ENCODE results near the gene FBRSL1.
"Not testable (repeated sequence)": the region's sequence is repeated elsewhere in the genome, so short reads cannot be mapped to it uniquely, and the experiment has no call there.

The FBRSL1 gene

GRCh38 chr12:132525011-132525832 lies 35.3 kb downstream of the FBRSL1 start:
- DNase-seq (ENCODE audit: low read depth in 2 of 2), result no peak

DNA sequence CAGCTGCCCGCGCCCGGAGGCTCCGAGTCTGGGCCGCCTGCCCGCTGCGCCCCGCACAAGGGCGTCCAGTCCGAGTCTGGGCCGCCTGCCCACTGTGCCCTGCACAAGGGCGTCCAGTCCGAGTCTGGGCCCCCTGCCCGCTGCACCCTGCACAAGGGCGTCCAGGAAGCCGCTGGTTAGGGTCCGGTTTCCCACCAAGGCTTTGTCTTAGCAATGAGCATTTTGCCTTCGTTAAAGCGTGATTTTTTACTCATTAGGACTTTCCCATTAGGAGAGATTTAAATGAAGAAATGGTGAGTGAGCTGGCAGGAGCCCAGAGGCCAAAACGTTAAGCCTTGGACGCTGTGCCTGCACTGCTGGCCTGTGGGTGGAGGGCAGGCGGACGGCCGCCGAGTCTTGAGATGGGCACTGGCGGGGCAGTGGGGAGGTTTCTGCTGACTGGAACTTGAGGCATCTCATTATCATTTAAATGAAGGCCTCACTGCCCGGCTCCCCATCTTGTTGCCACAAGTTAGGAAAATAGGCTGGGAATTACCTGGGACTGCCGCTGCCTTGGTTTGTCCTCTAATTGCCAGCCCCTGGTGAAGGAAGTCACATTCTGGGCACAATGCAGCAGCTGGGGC lies 36.0 kb downstream of the FBRSL1 start:
- DNase-seq (ENCODE audit: low read depth in 2 of 2), result no peak

DNA sequence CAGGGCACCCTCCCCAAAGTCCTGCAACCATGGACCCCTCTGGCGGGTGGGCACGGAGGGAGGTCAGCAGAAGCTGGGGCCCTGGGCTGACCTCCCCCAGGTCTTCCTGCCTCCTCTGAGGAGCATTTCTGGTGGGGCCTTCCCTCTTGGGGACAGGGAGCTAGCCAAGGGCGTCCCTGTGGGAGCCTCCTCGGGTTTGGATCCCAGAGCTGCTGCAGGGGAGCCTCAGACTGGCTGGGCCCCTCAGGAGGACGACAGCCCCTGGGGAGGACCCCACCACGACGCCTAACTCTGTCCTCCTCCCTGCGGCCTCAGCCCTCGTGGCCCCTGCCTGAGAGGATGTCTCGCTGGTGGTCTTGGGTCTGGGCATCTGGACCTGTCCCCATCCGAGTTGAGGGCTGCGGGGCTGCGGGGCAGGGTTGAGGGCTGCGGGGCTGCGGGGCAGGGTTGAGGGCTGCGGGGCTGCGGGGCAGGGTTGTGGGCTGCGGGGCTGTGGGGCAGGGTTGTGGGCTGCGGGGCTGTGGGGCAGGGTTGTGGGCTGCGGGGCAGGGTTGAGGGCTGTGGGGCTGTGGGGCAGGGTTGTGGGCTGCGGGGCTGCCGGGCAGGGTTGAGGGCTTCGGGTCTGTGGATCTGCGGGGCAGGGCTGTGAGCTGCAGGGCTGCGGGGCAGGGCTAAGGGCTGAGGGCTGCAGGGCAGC lies 37.4 kb downstream of the FBRSL1 start:
- DNase-seq (ENCODE audit: low read depth in 2 of 2), result no peak

- DNase-seq (ENCODE audit: low read depth in 2 of 2), result no peak
Observed at GRCh38 chr12:132527883-132528264, 37.9 kb downstream of the FBRSL1 start.

DNA sequence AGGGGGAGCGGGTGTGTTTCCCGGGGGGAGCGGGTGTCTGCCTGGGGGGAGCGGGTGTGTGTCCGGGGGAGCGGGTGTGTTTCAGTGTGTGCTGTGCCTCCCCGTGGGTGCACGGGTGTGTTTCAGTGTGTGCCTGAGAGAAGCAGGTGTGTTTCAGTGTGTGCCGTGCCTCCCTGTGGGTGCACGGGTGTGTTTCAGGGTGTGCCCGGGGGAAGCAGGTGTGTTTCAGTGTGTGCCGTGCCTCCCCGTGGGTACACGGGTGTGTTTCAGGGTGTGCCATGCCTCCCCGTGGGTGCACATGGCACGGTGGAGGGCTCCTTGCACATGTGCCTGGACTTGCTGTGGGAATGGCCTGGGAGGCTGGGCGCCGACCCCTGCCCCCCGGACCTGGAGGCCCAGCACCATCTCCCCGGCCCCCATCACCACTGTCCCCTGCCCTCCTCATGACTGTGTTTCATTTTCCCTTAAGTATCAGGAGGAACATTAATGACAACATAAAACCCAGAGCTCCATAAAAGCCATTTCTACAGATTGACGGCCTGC lies 38.7 kb downstream of the FBRSL1 start:
- no peak for DNase-seq (ENCODE audit: low read depth in 2 of 2)

- DNase-seq (ENCODE audit: low read depth in 2 of 2), result no peak
Observed at GRCh38 chr12:132529156-132529839, 39.3 kb downstream of the FBRSL1 start.

GRCh38 chr12:132529906-132530305 lies 40.0 kb downstream of the FBRSL1 start:
- no peak for DNase-seq (ENCODE audit: low read depth in 2 of 2)

DNA sequence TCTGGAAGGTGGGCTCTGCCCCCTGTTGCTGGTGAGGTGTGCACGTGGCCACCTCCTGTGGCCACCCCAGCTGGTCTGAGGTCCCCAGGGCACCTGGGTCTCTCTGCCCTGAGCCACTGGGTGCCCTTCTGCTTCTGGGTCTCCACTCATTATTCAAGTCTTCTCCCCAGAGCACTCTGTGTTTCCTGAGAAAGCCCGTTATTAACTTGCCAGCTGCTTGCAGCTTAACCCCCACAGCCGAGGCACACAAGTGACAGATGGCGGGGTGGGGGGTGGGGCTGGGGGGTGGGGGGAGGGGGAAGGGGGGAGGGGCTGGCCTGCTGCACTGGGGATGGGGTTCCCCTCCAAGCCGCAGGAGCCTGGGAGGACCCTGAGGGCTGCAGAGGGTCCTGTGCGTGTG lies 40.5 kb downstream of the FBRSL1 start:
- DNase-seq (ENCODE audit: low read depth in 2 of 2), result no peak

GRCh38 chr12:132530851-132531250 lies 40.9 kb downstream of the FBRSL1 start:
- DNase-seq (ENCODE audit: low read depth in 2 of 2), result no peak

DNA sequence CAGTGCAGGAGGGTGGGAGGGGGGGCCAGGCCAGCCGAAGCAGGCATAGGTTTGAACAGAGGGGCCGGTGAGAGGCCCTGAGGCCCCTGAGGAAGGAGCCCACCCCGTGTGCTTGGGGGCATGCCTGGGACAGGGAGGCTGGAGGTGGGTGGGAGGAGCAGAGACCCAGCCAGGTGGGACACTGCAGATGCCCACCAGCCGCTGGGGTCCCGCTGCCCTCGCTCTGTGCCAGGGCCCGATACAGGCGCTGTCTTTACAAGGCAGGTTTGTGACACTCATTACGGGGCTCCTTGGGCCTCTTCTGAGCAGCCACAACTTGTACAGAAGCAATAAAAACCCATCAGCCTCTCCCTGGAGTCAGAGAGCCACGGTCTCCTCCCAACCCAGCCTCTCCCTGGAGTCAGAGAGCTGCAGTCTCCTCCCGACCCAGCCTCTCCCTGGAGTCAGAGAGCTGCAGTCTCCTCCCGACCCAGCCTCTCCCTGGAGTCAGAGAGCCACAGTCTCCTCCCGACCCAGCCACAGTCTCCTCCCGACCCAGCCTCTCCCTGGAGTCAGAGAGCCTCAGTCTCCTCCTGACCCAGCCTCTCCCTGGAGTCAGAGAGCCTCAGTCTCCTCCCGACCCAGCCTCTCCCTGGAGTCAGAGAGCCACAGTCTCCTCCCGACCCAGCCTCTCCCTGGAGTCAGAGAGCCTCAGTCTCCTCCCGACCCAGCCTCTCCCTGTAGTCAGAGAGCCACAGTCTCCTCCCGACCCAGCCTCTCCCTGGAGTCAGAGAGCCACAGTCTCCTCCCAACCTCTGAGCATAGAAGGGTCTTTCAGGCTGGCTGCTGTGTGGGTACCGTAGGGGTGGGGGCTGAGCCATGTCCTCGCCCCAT lies 43.0 kb downstream of the FBRSL1 start:
- not testable (repeated sequence) for DNase-seq (ENCODE audit: low read depth in 2 of 2)

DNA sequence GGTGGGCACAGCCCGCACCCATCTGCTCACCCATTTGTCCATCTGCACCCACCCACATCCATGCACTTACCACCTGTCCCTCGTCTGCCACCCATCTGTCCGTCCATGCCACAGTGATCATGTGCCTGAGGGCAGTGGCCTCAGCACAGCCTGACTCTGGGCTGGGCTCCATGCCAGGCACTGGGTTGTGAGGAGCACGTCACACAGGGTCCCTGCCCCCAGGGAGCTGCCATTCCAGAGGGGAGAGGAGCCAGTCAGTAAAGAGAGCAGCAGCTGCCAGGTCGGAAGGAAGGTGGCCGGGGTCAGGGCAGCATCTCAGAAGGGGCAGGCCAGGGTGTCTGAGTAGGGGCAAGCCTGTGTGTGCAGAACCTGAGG lies 43.6 kb downstream of the FBRSL1 start:
- DNase-seq (ENCODE audit: low read depth in 2 of 2), result no peak

- no peak for DNase-seq (ENCODE audit: low read depth in 2 of 2)
Observed at GRCh38 chr12:132534076-132534475, 44.1 kb downstream of the FBRSL1 start.

- DNase-seq (ENCODE audit: low read depth in 2 of 2), result no peak
Observed at GRCh38 chr12:132535019-132535418, 45.1 kb downstream of the FBRSL1 start.

DNA sequence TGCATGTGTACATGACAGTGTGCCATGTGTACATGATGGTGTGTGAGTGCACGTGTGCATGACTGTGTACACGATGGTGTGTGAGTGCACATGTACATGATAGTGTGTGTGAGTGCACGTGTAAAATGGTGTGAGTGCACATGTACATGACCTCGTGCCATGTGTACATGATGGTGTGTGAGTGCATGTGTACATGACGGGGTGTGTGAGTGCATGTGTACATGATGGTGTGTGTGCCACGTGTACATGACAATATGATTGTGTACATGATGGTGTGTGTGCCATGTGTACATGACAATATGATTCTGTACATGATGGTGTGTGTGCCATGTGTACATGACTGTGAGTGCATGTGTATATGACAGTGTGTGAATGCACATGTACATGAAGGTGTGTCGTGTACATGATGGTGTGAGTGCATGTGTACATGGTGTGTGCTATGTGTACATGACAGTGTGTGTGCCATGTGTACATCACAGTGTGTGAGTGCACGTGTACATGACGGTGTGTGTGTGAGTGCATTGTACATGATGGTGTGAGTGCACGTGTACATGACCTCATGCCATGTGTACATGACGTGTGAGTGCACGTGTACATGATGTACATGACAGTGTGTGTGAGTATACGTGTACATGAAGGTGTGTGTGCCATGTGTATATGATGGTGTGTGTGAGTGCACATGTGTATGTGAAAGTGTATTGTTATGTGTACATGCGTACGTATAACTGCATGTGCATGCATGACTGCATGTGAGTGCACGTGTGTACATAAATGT lies 46.3 kb downstream of the FBRSL1 start:
- DNase-seq (ENCODE audit: low read depth in 2 of 2), result no peak

- DNase-seq (ENCODE audit: low read depth in 2 of 2), result no peak
Observed at GRCh38 chr12:132537049-132537448, 47.1 kb downstream of the FBRSL1 start.

DNA sequence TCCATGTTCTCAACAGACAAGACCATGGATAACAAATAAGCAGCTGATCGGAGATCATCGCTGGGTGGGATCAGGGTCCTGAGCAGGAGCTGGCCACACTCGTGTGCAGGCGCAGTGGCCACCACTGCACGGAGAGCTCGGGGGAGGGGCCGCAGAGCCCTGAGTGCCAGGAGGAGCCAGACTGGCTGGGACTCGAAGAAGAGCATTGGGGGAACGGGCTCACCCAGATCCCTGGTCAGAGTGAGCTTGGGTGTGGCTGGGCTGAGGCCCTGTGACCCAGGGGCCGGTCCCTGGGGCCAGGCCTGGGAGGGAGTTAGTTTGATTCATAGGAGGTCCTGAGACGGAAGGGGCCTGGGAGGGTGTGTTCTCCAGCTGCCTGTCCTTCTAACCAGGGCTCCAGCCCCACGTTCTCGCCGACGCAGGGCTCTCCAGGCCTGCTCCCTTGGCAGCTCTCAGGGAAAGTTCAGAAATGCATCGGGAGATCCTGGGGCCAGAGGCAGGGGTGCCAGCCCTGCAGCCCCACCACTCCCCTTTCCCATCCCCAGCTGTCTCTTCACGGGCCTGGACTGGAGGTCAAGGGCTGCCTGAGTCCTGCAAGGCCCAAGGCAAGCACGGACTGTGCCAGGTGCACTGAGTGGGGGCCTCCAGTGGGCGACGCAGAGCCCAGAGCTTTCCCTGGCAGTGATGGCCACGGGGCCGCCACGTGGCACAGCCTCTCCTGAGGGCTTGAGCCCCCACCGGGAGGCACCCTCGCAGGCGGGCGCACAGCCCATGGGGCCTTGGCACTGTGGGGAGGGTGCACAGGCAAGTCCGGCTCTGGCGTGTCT lies 48.1 kb downstream of the FBRSL1 start:
- DNase-seq (ENCODE audit: low read depth in 2 of 2), result no peak

GRCh38 chr12:132538663-132538990 lies 48.7 kb downstream of the FBRSL1 start:
- no peak for DNase-seq (ENCODE audit: low read depth in 2 of 2)

- no peak for DNase-seq (ENCODE audit: low read depth in 2 of 2)
Observed at GRCh38 chr12:132539016-132539773, 49.2 kb downstream of the FBRSL1 start.

- no peak for DNase-seq (ENCODE audit: low read depth in 2 of 2)
Observed at GRCh38 chr12:132540436-132540835, 50.5 kb downstream of the FBRSL1 start.

All from fibroblast of skin of left biceps (primary cell).